ACC112 (cell line): ENCODE results near the gene KRTAP1-3.
"Not testable (repeated sequence)": the region's sequence is repeated elsewhere in the genome, so short reads cannot be mapped to it uniquely, and the experiment has no call there.

Source experiments
- H2AFZ ChIP-seq: fragments of 200-600 bp; sonication (generic); one replicate; pipeline ENCODE4 v1.6.0; 2017; ENCODE audit warnings: antibody characterized with exemption, low read length; ENCODE audit not compliant: unreplicated experiment
- H3K27ac ChIP-seq: fragments of 200-600 bp; sonication (generic); 2 replicates; pipeline ENCODE4 v1.5.1; 2014; ENCODE audit warnings: low read depth, mild to moderate bottlenecking, antibody characterized with exemption, low read length, moderate library complexity
- H3K27me3 ChIP-seq: fragments of 200-600 bp; sonication (generic); 2 replicates; pipeline ENCODE4 v1.6.1; 2014; ENCODE audit warnings: mild to moderate bottlenecking, antibody characterized with exemption, low read length, moderate library complexity, mixed read lengths; ENCODE audit not compliant: insufficient read depth
- H3K36me3 ChIP-seq: fragments of 200-600 bp; sonication (generic); 2 replicates; pipeline ENCODE4 v1.6.1; 2016; ENCODE audit warnings: mild to moderate bottlenecking, antibody characterized with exemption, low read length, moderate library complexity, mixed read lengths; ENCODE audit not compliant: insufficient read depth
- H3K4me1 ChIP-seq: fragments of 200-600 bp; sonication (generic); one replicate; pipeline ENCODE4 v1.6.1; 2016; ENCODE audit warnings: low read length, mixed read lengths; ENCODE audit not compliant: insufficient read depth, unreplicated experiment, control insufficient read depth
- H3K4me3 ChIP-seq: fragments of 200-600 bp; sonication (generic); 2 replicates; pipeline ENCODE4 v1.5.1; 2014; ENCODE audit warnings: mild to moderate bottlenecking, low read depth, low read length
- H3K79me2 ChIP-seq: fragments of 200-600 bp; sonication (generic); one replicate; pipeline ENCODE4 v1.6.0; 2016; ENCODE audit warnings: low read length; ENCODE audit not compliant: control insufficient read depth, unreplicated experiment, insufficient read depth

The KRTAP1-3 gene

GRCh38 chr17:41065016-41065689 lies 30.5 kb upstream of the KRTAP1-3 start:
- not testable (repeated sequence) for H3K27me3 ChIP-seq, H3K36me3 ChIP-seq, H3K4me3 ChIP-seq, H3K27ac ChIP-seq, H2AFZ ChIP-seq, H3K79me2 ChIP-seq
- peaks cover 49% of the 10 kb centered on the region for H3K4me1 ChIP-seq

DNA sequence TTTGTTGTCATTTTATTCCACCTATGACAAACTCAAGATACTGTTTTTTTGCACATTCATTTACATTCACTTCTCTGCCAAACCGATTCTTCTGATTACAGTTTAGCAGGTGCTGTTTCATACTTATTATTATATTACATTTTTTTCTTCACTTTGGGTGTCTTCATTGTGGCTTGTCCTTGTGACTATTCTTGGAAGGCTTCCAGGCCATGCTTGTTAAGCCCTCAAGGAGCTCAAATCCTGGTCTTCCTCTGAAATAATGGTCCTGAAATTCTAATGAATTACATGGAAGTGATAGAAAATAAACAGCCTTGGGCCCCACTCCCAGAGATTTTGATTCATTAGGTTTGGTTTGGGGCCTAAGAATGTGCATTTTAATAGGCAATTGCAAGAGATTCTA lies 29.6 kb upstream of the KRTAP1-3 start:
- Histone ChIP-seq H2AFZ (no peak overlapping the region), H3K4me3 (no peak overlapping the region), H3K27me3 (no peaks in the 10 kb centered on the region), H3K4me1 (peaks cover 55% of the 10 kb centered on the region), H3K79me2 (no peaks in the 10 kb centered on the region), H3K36me3 (no peaks in the 10 kb centered on the region), H3K27ac (no peak overlapping the region)

- Histone ChIP-seq H3K4me1 (peaks cover 62% of the 10 kb centered on the region), H3K79me2 (no peaks in the 10 kb centered on the region), H3K27ac (peak overlapping the region; percentile 93; the same call in 1 of the 2 replicates), H2AFZ (no peak overlapping the region), H3K36me3 (no peaks in the 10 kb centered on the region), H3K27me3 (no peaks in the 10 kb centered on the region), H3K4me3 (no peak overlapping the region)
Measured at GRCh38 chr17:41063449-41063848, 28.8 kb upstream of the KRTAP1-3 start.

- Histone ChIP-seq H2AFZ (peak overlapping the region; percentile 58), H3K36me3 (no peaks in the 10 kb centered on the region), H3K4me1 (peaks cover 60% of the 10 kb centered on the region), H3K4me3 (no peak overlapping the region), H3K79me2 (no peaks in the 10 kb centered on the region), H3K27ac (peak overlapping the region; percentile 93), H3K27me3 (no peaks in the 10 kb centered on the region)
Measured at GRCh38 chr17:41061964-41062363, 27.3 kb upstream of the KRTAP1-3 start.

GRCh38 chr17:41060052-41060604 lies 25.5 kb upstream of the KRTAP1-3 start, which contains the start of gene KRTAP2-3:
Gene KRTAP2-3 (minus strand): TSS chr17:41060114. CDS start chr17:41060050, 64 bp downstream.
- Histone ChIP-seq H3K4me1 (peaks cover 49% of the 10 kb centered on the region), H3K27me3 (no peaks in the 10 kb centered on the region), H2AFZ (peak within 1 kb of the TSS; percentile 53), H3K27ac (peak within 1 kb of the TSS; percentile 93), H3K36me3 (no peaks in the 10 kb centered on the region), H3K79me2 (no peaks in the 10 kb centered on the region), H3K4me3 (no peak within 1 kb of the TSS; the same call in 1 of the 2 replicates)

DNA sequence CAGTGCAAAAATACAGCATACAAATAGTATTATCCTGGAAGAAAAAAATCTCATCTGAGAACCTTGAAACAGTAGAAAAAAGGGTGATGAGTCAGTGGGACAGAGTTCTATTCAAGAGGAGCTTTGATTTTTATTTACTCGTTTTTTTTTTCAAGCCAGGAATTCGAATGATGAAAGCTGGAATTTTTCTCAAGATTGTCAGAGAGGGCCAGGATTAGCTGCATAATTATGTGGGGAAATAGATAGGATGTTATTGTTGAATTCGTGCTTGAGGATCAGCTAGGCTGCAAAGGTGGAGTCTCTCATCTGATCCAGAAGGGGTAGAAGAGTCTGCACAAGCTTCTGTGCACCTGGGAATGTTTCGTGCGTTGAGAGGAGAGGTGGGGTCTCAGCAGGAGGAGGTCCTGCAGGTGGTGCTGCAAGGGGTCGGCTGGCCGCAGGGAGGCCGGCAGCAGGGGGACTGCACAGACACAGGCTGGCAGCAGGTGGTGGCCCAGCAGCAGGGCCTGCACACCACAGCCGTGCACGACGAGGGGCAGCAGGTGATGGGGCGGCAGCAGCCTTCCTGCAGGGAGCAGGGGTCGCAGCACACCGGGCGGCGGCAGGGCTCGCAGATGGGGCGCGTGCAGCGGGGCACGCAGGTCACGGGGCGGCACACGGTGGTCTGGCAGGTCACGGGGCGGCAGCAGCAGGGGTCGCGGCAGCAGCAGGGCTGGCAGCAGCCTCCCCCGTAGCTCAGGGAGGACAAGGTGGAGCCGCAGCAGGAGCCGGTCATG lies 24.8 kb upstream of the KRTAP1-3 start:
- not testable (repeated sequence) for H3K27me3 ChIP-seq, H3K36me3 ChIP-seq, H2AFZ ChIP-seq, H3K79me2 ChIP-seq, H3K4me3 ChIP-seq
- peak overlapping the region; percentile 93 for H3K27ac ChIP-seq
- peaks cover 49% of the 10 kb centered on the region for H3K4me1 ChIP-seq

- no peaks in the 10 kb centered on the region for H3K36me3 ChIP-seq
- H3K27ac ChIP-seq: peak overlapping the region; percentile 93
- no peaks in the 10 kb centered on the region for H3K27me3 ChIP-seq
- H2AFZ ChIP-seq: no peak overlapping the region
- H3K79me2 ChIP-seq: no peaks in the 10 kb centered on the region
- H3K4me3 ChIP-seq: no peak overlapping the region
- peaks cover 49% of the 10 kb centered on the region for H3K4me1 ChIP-seq
Measured at GRCh38 chr17:41058741-41059140, 24.1 kb upstream of the KRTAP1-3 start.

DNA sequence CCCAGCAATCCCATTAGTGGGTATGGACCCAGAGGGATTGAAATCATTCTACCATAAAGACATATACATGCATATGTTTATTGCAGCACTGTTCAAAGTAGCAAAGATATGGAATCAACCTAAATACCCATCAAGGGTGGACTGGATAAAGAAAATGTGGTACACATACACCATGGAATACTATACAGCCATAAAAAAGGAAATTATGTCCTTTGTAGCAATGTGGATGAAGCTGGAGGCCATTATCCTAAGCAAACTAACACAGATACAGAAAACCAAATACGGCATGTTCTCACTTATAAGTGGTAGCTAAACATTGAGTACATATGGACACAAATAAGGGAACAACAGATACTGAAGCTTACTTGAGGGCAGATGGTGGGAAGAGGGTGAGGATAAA lies 22.9 kb upstream of the KRTAP1-3 start:
- Histone ChIP-seq H2AFZ (no peak overlapping the region), H3K27me3 (no peaks in the 10 kb centered on the region), H3K36me3 (0 out of 2 replicates have a peak, but pooled peaks cover 4% of the 10 kb centered on the region), H3K79me2 (no peaks in the 10 kb centered on the region), H3K4me1 (peaks cover 38% of the 10 kb centered on the region), H3K4me3 (no peak overlapping the region), H3K27ac (no peak overlapping the region)

DNA sequence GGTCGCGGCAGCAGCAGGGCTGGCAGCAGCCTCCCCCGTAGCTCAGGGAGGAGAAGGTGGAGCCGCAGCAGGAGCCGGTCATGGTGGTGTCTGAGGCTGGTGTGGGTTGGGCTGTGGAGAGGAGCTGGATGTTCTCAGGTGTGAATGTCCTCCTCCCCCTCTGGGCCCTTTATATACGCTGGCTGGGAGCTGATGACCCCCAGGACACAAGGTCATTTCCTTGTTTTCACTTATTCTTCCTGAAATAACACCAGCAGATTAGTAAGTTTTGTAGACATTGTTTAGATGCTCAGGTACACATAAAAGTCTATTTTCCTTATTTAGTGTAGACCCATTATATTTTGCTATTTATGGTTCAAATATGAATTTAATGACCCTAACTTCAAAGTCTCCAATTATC lies 20.5 kb upstream of the KRTAP1-3 start, which contains the start of gene KRTAP2-2:
TSS of gene KRTAP2-2 (minus strand) at position 101 of the 400 bp plus-strand sequence. CDS start at position 82, 19 bp downstream.
- not testable (repeated sequence) for H2AFZ ChIP-seq, H3K27me3 ChIP-seq, H3K4me3 ChIP-seq, H3K36me3 ChIP-seq, H3K27ac ChIP-seq, H3K79me2 ChIP-seq
- peaks cover 15% of the 10 kb centered on the region for H3K4me1 ChIP-seq

DNA sequence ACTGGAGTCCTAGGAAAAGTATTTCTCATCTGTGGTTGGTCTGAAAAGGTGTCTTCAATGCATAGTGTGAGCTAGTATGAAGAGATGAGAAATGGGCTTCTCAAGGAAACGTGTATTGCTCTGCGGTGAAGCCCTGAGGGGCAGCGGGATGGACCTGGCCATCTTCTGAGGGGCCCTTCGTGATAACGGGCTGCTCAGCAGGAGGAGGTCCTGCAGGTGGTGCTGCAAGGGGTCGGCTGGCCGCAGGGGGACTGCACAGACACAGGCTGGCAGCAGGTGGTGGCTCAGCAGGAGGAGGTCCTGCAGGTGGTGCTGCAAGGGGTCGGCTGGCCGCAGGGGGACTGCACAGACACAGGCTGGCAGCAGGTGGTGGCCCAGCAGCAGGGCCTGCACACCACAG lies 19.9 kb upstream of the KRTAP1-3 start:
- H3K27ac ChIP-seq, H3K27me3 ChIP-seq: not testable (repeated sequence)

More for the DNA sequence above, 19.9 kb upstream of the KRTAP1-3 start:
- not testable (repeated sequence) for H3K79me2 ChIP-seq, H2AFZ ChIP-seq, H3K4me3 ChIP-seq, H3K36me3 ChIP-seq
- peaks cover 11% of the 10 kb centered on the region for H3K4me1 ChIP-seq
